ENCODE results near the gene SNX13.

The SNX13 gene

DNA sequence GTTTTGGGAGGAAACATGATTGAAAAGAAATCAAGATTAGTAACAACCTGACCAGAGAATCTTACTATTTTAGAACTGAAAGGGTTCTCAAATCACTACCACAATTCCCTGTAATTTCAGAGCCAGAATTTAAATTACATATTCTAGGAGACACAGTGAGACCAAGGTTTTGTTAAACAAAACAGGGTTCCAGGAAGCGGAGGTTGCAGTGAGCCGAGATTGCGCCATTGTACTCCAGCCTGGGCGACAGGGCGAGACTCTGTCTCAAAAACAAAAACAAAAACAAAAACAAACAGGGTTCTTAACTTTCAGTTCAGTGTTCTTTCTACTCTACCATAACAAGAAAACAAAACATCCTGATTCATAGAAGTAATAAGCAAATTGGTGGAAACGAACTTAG is 57.6 kb downstream of the SNX13 start:
- Histone ChIP-seq H4K91ac (ENCODE audit: low read depth, low read length) (no peak overlapping the region), H3K14ac (ENCODE audit: low read length) (no peak overlapping the region), H3K36me3 (ENCODE audit: control insufficient read depth in 1 of 2, insufficient read depth in 2 of 2, low read length in 2 of 2) (peaks cover 3 to 8% of the 10 kb centered on the region in 2 experiments), H3K79me1 (ENCODE audit: low read length) (no peaks in the 10 kb centered on the region), H2AK5ac (ENCODE audit: low read length) (no peak overlapping the region), H3K4me2 (ENCODE audit: low read length) (no peak overlapping the region), H2BK5ac (ENCODE audit: low read depth, low read length, poor library complexity) (no peak overlapping the region), H3K79me2 (ENCODE audit: control insufficient read depth, insufficient read depth, low read length, poor library complexity) (no peaks in the 10 kb centered on the region), H3K9ac (ENCODE audit: low read length) (no peak overlapping the region), H2BK12ac (ENCODE audit: low read length) (no peak overlapping the region), H3K27me3 (ENCODE audit: insufficient read depth, low read length) (no peaks in the 10 kb centered on the region), H3K18ac (ENCODE audit: low read length) (no peak overlapping the region), H4K8ac (ENCODE audit: low read depth, low read length) (no peak overlapping the region), H2BK120ac (ENCODE audit: insufficient read depth, low read length, poor library complexity) (no peak overlapping the region), H3K9me3 (ENCODE audit: insufficient read depth, low read depth, low read length) (no peaks in the 10 kb centered on the region), H3K4ac (ENCODE audit: low read depth, low read length) (no peak overlapping the region), H2AFZ (ENCODE audit: insufficient read depth, low read length, poor library complexity) (no peak overlapping the region), H3K27ac (ENCODE audit: low read depth, low read length) (no peak overlapping the region), H3K23ac (ENCODE audit: low read length) (no peak overlapping the region), H3K4me3 (ENCODE audit: low read depth, low read length) (no peak overlapping the region), H3K4me1 (ENCODE audit: control insufficient read depth in 1 of 2, insufficient read depth in 2 of 2, low read length in 2 of 2) (no peaks in the 10 kb centered on the region), H4K12ac (ENCODE audit: low read depth, low read length) (no peak overlapping the region)
- WGBS (ENCODE audit: extremely low coverage, insufficient coverage, insufficient read length), result no CpG with 5 or more reads among the region's 6 CpGs
- no peak for DNase-seq

DNA sequence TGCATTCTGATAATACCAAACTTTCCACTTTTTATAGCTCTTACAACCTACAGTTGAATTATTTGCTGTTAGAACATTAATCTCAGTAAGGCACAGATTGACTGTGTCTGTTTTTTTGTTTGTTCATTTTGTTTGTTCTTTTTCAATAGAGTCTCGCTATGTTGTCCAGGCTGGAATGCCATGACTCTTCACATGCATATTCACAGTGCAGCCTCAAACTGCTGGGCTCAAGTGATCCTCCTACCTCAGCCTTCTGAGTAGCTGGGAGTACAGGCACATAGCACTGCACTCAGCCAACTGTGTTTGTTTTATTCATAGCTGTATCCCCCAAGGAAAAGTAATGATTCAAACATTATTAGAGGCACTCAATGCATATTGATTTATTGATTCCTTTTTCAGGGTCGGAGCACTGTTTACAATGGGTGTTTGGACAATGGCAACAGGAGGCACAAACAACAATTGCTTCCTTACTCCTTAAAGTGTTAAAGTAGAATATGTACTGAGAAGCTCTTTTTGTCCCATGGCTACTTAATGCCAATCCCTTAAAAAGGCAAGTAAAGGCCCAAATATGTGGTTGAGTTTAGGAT is 61.1 kb downstream of the SNX13 start:
- Histone ChIP-seq H3K79me2 (ENCODE audit: control insufficient read depth, insufficient read depth, low read length, poor library complexity) (no peaks in the 10 kb centered on the region), H3K79me1 (ENCODE audit: low read length) (no peaks in the 10 kb centered on the region), H3K4me2 (ENCODE audit: low read length) (no peak overlapping the region), H2BK120ac (ENCODE audit: insufficient read depth, low read length, poor library complexity) (no peak overlapping the region), H3K23ac (ENCODE audit: low read length) (no peak overlapping the region), H2AK5ac (ENCODE audit: low read length) (no peak overlapping the region), H3K4ac (ENCODE audit: low read depth, low read length) (no peak overlapping the region), H3K27me3 (ENCODE audit: insufficient read depth, low read length) (no peaks in the 10 kb centered on the region), H3K18ac (ENCODE audit: low read length) (no peak overlapping the region), H3K9me3 (ENCODE audit: insufficient read depth, low read depth, low read length) (no peaks in the 10 kb centered on the region), H3K4me1 (ENCODE audit: control insufficient read depth in 1 of 2, insufficient read depth in 2 of 2, low read length in 2 of 2) (no peaks in the 10 kb centered on the region), H2AFZ (ENCODE audit: insufficient read depth, low read length, poor library complexity) (no peak overlapping the region), H4K91ac (ENCODE audit: low read depth, low read length) (no peak overlapping the region), H4K8ac (ENCODE audit: low read depth, low read length) (no peak overlapping the region), H2BK5ac (ENCODE audit: low read depth, low read length, poor library complexity) (no peak overlapping the region), H3K9ac (ENCODE audit: low read length) (no peak overlapping the region), H3K4me3 (ENCODE audit: low read depth, low read length) (no peak overlapping the region), H2BK12ac (ENCODE audit: low read length) (no peak overlapping the region), H3K36me3 (ENCODE audit: control insufficient read depth in 1 of 2, insufficient read depth in 2 of 2, low read length in 2 of 2) (peaks cover 2 to 4% of the 10 kb centered on the region in 2 experiments), H3K27ac (ENCODE audit: low read depth, low read length) (no peak overlapping the region), H4K12ac (ENCODE audit: low read depth, low read length) (no peak overlapping the region), H3K14ac (ENCODE audit: low read length) (no peak overlapping the region)
- DNase-seq, result no peak
- WGBS (ENCODE audit: extremely low coverage, insufficient coverage, insufficient read length), result no CpG with 5 or more reads among the region's 2 CpGs

DNA sequence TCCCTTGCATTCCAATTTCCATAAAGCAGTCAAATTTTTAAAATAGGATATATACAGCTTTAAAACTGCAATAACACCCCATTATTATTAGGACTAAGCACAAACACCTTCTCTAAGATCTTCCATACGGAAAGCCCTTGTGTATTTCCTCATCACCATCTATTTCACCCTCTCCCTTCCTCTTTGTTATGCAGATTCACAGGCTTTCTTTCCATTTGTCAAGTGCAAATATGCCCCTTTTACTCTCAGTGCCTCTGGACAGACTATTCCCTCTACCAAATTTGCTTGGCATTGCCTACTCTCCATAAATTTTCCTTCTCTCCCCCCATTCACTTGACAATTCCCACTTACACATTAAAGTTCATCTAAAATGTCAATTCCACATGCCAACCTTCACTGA is 61.7 kb downstream of the SNX13 start:
- Histone ChIP-seq H4K8ac (ENCODE audit: low read depth, low read length) (no peak overlapping the region), H3K9me3 (ENCODE audit: insufficient read depth, low read depth, low read length) (no peaks in the 10 kb centered on the region)

DNA sequence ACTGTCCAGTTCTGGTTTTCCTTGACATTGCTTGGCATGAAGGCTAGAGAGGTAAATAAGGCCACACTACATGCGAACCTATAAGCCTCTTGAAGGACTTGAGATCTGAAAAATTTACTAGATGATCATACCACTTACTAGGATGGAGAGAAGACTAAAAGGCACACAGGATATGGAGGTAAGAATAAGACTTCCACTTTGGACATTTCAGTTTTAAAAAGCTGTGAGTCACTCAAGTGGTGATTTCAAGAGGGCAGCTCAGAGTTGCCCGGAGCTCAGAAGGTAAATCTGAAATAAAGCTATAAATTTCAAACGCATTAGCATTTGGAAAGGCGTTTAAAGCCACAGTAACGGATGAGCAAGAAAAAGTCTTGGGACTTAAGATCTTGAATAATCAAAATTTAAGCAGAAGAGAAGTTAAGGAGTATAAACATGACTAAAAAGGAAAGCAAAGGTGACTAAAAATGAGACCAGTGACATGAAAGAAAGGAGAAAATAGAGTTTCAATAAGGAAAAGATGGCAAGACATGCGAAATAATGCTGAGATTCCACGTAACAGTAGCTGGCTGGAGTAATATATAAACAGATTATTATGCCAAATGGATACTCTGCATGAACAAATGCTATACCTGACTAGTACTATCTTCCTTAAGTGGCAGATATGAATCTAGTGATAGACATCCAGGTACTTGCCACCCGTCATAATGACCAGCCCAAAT is 68.3 kb downstream of the SNX13 start:
- Histone ChIP-seq H2AK5ac (ENCODE audit: low read length) (no peak overlapping the region), H2BK5ac (ENCODE audit: low read depth, low read length, poor library complexity) (no peak overlapping the region), H3K27me3 (ENCODE audit: insufficient read depth, low read length) (no peaks in the 10 kb centered on the region), H3K18ac (ENCODE audit: low read length) (no peak overlapping the region), H3K27ac (ENCODE audit: low read depth, low read length) (no peak overlapping the region), H3K4me3 (ENCODE audit: low read depth, low read length) (no peak overlapping the region), H4K91ac (ENCODE audit: low read depth, low read length) (no peak overlapping the region), H3K79me1 (ENCODE audit: low read length) (no peaks in the 10 kb centered on the region), H3K9ac (ENCODE audit: low read length) (no peak overlapping the region), H3K23ac (ENCODE audit: low read length) (no peak overlapping the region), H4K12ac (ENCODE audit: low read depth, low read length) (no peak overlapping the region), H3K79me2 (ENCODE audit: control insufficient read depth, insufficient read depth, low read length, poor library complexity) (no peaks in the 10 kb centered on the region), H2BK120ac (ENCODE audit: insufficient read depth, low read length, poor library complexity) (no peak overlapping the region), H3K4ac (ENCODE audit: low read depth, low read length) (no peak overlapping the region), H2BK12ac (ENCODE audit: low read length) (no peak overlapping the region), H3K4me2 (ENCODE audit: low read length) (no peak overlapping the region), H4K8ac (ENCODE audit: low read depth, low read length) (no peak overlapping the region), H3K36me3 (ENCODE audit: control insufficient read depth in 1 of 2, insufficient read depth in 2 of 2, low read length in 2 of 2) (peaks cover 2 to 5% of the 10 kb centered on the region in 2 experiments), H2AFZ (ENCODE audit: insufficient read depth, low read length, poor library complexity) (no peak overlapping the region), H3K9me3 (ENCODE audit: insufficient read depth, low read depth, low read length) (no peaks in the 10 kb centered on the region), H3K4me1 (ENCODE audit: control insufficient read depth in 1 of 2, insufficient read depth in 2 of 2, low read length in 2 of 2) (no peaks in the 10 kb centered on the region), H3K14ac (ENCODE audit: low read length) (no peak overlapping the region)
- WGBS (ENCODE audit: extremely low coverage, insufficient coverage, insufficient read length), result no CpG with 5 or more reads among the region's 8 CpGs
- DNase-seq, result no peak

More for the DNA sequence above, 61.7 kb downstream of the SNX13 start:
- Histone ChIP-seq H3K4me1 (ENCODE audit: control insufficient read depth in 1 of 2, insufficient read depth in 2 of 2, low read length in 2 of 2) (no peaks in the 10 kb centered on the region), H3K27me3 (ENCODE audit: insufficient read depth, low read length) (no peaks in the 10 kb centered on the region), H2AK5ac (ENCODE audit: low read length) (no peak overlapping the region), H2BK120ac (ENCODE audit: insufficient read depth, low read length, poor library complexity) (no peak overlapping the region), H4K91ac (ENCODE audit: low read depth, low read length) (no peak overlapping the region), H3K18ac (ENCODE audit: low read length) (no peak overlapping the region), H3K79me1 (ENCODE audit: low read length) (no peaks in the 10 kb centered on the region), H3K4ac (ENCODE audit: low read depth, low read length) (no peak overlapping the region), H3K36me3 (ENCODE audit: control insufficient read depth in 1 of 2, insufficient read depth in 2 of 2, low read length in 2 of 2) (peaks cover 2 to 4% of the 10 kb centered on the region in 2 experiments), H2BK12ac (ENCODE audit: low read length) (no peak overlapping the region), H2AFZ (ENCODE audit: insufficient read depth, low read length, poor library complexity) (no peak overlapping the region), H2BK5ac (ENCODE audit: low read depth, low read length, poor library complexity) (no peak overlapping the region), H3K79me2 (ENCODE audit: control insufficient read depth, insufficient read depth, low read length, poor library complexity) (no peaks in the 10 kb centered on the region), H3K27ac (ENCODE audit: low read depth, low read length) (no peak overlapping the region), H3K4me3 (ENCODE audit: low read depth, low read length) (no peak overlapping the region), H3K4me2 (ENCODE audit: low read length) (no peak overlapping the region), H4K12ac (ENCODE audit: low read depth, low read length) (no peak overlapping the region), H3K9ac (ENCODE audit: low read length) (no peak overlapping the region), H3K14ac (ENCODE audit: low read length) (no peak overlapping the region), H3K23ac (ENCODE audit: low read length) (no peak overlapping the region)
- DNase-seq, result no peak
- no CpG with 5 or more reads among the region's 1 CpG for WGBS (ENCODE audit: extremely low coverage, insufficient coverage, insufficient read length)

All from trophoblast cell (in vitro differentiated cells and primary cell).